ENCODE results near the gene DYRK1A. TPM values are rescaled to one million over a fixed set of nuclear protein-coding genes. Genes with fewer than 3 reads are reported as not detected.
"Not testable (repeated sequence)": the region's sequence is repeated elsewhere in the genome, so short reads cannot be mapped to it uniquely, and the experiment has no call there.

Gene DYRK1A
- total RNA-seq, 2 experiments from 2014 or later = 49.8 to 51.4 TPM

- intact Hi-C loops (cut with micrococcal nuclease) = no loop called here
- no peaks in the 10 kb centered on the region for H3K36me3 Mint-ChIP-seq (ENCODE audit: low read depth)
- no peak overlapping the region for H3K4me3 Mint-ChIP-seq
- CTCF ChIA-PET = interaction anchor here (1.2 kb wide), 1 partner anchor 10 kb away, joined by 5 read pairs; no protein-coding TSS in a partner anchor
- H3K27me3 Mint-ChIP-seq (ENCODE audit: low read depth) = peaks cover 28% of the 10 kb centered on the region
- no peak overlapping the region for H3K27ac Mint-ChIP-seq
- no peaks in the 10 kb centered on the region for H3K4me1 Mint-ChIP-seq (ENCODE audit: low read depth)
- no peaks in the 10 kb centered on the region for H3K9me3 Mint-ChIP-seq
- DNase-seq = no peak
These were observed 164.4 kb downstream of the DYRK1A start for GRCh38 chr21:37530901-37531351.

GRCh38 chr21:37531431-37531932, 164.9 kb downstream of the DYRK1A start:
- CTCF ChIA-PET = no interaction called here

DNA sequence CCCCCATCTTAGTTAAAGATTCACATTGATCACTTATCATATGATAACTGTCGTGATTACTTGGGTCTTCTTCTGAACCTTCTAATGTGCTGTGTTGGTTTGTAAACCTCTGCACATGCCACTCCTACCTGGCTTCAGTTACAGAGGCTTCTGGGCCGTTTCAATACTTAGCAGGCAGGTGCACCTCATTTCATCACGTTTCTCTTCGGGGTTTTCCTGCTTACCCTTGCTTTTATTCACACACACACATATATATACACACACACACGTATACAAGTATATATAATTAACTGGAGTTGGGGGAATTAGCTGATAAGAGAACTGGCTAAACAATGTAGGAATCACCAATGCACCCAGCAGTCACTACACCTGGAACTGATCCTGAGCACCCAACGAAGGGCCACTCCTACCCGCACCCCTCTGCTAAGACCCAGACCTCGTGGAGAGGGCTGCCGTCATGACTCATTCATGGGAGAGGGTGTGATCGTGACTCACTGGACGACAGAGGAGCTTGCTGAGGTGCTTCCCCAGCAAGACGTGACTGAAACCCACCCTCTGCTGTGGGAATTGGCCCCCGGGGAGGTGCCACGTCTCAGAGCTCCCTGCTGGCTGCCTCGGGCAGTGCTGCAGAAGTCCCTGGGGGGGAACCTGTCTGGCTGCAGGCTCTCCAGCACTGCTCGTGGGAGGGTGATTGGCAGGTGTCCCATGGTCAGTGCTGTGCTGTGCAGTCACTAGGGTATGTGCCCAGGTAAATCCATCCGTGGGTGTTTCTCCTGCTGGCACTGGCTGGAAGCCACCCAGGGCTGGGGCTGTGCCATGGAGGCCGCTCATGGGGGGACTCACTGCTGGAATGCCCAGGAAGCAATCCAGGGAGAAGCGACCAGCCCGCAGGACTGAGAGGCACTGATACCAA, 166.6 kb downstream of the DYRK1A start:
- H3K4me1 Mint-ChIP-seq (ENCODE audit: low read depth) = no peaks in the 10 kb centered on the region
- intact Hi-C loops (cut with micrococcal nuclease) = no loop called here
- peaks cover 40% of the 10 kb centered on the region for H3K27me3 Mint-ChIP-seq (ENCODE audit: low read depth)
- no peak for DNase-seq
- H3K4me3 Mint-ChIP-seq = no peak overlapping the region
- CTCF ChIA-PET = interaction anchor here (0.6 kb wide), 1 partner anchor 51 kb away, joined by 5 read pairs; no protein-coding TSS in a partner anchor
- H3K36me3 Mint-ChIP-seq (ENCODE audit: low read depth) = no peaks in the 10 kb centered on the region
- peaks cover 8% of the 10 kb centered on the region for H3K9me3 Mint-ChIP-seq
- H3K27ac Mint-ChIP-seq = no peak overlapping the region

More at GRCh38 chr21:37531431-37531932, 164.9 kb downstream of the DYRK1A start:
- peaks cover 34% of the 10 kb centered on the region for H3K27me3 Mint-ChIP-seq (ENCODE audit: low read depth)
- no peaks in the 10 kb centered on the region for H3K4me1 Mint-ChIP-seq (ENCODE audit: low read depth)
- no peaks in the 10 kb centered on the region for H3K36me3 Mint-ChIP-seq (ENCODE audit: low read depth)
- H3K4me3 Mint-ChIP-seq = no peak overlapping the region
- H3K9me3 Mint-ChIP-seq = peaks cover under 1% of the 10 kb centered on the region
- H3K27ac Mint-ChIP-seq = no peak overlapping the region
- intact Hi-C loops (cut with micrococcal nuclease) = no loop called here
- no peak for DNase-seq

DNA sequence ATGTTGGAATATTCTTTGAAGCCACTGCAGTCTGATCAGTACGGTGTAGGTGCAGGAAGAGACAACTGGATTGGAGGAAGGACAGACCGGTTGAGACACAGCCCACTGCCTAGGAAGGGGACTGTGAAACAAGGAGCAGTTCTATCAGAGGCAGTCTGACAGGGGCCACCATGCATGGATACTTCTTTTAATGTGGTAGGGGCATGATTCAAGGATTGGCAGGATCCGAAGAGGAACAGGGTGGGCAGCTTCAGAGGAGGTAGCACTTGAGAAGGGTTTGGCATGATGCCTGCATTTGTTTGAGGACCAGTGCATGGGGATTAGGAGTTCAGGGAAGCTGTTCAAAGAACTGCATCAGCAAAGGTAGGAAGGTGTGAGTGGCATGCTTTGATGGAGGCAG, 167.9 kb downstream of the DYRK1A start:
- no peak for DNase-seq
- CTCF ChIA-PET = no interaction called here
- Mint-ChIP-seq H3K4me3 (no peak overlapping the region), H3K27ac (no peak overlapping the region), H3K27me3 (ENCODE audit: low read depth) (peaks cover 42% of the 10 kb centered on the region), H3K9me3 (peaks cover 8% of the 10 kb centered on the region), H3K36me3 (ENCODE audit: low read depth) (no peaks in the 10 kb centered on the region), H3K4me1 (ENCODE audit: low read depth) (no peaks in the 10 kb centered on the region)
- intact Hi-C loops (cut with micrococcal nuclease) = no loop called here

DNA sequence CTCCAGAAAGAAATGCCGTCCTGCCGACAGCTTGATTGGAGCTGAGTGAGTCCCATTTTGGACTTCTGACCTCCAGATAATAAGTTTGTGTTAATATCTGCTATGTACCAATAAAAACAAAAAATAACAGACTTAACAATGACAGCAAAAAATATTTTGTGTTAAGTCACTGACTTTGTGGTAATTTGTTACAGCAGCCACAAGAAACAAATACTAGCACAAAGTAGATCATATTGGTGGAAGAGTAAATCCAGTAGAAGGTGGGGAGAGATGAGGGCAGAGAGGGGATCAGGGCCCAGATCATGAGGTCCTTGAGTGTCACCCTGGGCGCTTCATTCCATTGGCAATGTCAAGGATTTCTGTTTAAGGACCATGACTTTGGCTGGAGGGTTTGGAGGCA, 168.6 kb downstream of the DYRK1A start:
- H3K27ac Mint-ChIP-seq = no peak overlapping the region
- peaks cover 42% of the 10 kb centered on the region for H3K27me3 Mint-ChIP-seq (ENCODE audit: low read depth)
- H3K4me3 Mint-ChIP-seq = no peak overlapping the region
- H3K36me3 Mint-ChIP-seq (ENCODE audit: low read depth) = no peaks in the 10 kb centered on the region
- intact Hi-C loops (cut with micrococcal nuclease) = no loop called here
- no peaks in the 10 kb centered on the region for H3K4me1 Mint-ChIP-seq (ENCODE audit: low read depth)
- H3K9me3 Mint-ChIP-seq = peaks cover 8% of the 10 kb centered on the region
- no peak for DNase-seq
- CTCF ChIA-PET = no interaction called here

DNA sequence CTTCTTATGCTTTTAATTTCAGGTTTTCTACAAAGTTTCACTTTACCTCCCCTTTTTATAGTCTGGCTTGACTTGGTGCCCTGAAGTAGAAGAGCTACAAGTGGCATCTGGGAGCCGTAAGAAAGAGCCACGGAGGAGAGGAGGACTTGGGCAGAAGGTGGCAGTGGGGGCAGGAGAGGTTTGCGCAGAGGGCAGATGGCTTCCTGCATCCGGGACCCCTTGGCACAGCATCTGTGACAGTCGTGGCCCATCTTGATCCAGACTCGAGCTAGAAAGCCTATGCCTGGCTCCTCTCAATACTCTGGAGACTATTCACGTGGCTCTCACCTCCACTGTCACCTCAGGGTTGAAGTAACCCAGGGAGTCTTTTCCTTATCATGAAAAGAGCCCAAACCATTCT, 169.1 kb downstream of the DYRK1A start:
- Mint-ChIP-seq H3K27me3 (ENCODE audit: low read depth) (peaks cover 38% of the 10 kb centered on the region), H3K9me3 (peaks cover 8% of the 10 kb centered on the region), H3K36me3 (ENCODE audit: low read depth) (no peaks in the 10 kb centered on the region), H3K27ac (no peak overlapping the region), H3K4me1 (ENCODE audit: low read depth) (no peaks in the 10 kb centered on the region), H3K4me3 (no peak overlapping the region)
- intact Hi-C loops (cut with micrococcal nuclease) = no loop called here
- no peak for DNase-seq
- CTCF ChIA-PET = no interaction called here

DNA sequence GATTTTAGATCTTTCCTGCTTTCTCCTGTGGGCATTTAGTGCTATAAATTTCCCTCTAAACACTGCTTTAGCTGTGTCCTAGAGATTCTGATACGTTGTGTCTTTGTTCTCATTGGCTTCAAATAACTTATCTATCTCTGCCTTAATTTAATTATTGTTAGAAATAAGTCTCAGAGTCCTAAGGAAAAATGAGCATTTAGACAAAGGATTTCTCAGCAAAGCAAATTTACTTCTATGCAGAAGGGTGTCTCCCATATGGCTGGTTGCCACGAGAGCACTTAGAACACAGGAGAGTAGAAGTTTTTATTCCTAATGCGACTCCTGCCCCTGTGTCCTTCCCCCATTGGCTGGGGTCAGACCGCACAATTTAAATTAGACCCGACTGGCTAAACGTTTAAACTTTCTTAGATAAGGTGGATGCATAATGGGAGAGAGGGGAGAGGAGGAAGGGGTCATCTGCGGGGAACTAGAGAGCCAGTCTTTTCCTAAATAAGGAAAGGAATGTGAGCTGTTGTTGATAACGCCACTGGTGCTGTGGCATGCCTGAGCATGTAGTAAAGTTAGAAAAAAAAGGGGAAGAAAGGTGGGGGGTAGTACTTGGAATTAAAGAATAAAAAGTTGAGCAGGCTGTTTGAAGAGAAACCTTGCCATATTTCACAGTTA, 170.2 kb downstream of the DYRK1A start:
- Mint-ChIP-seq H3K27ac (no peak overlapping the region), H3K4me3 (no peak overlapping the region), H3K4me1 (ENCODE audit: low read depth) (no peaks in the 10 kb centered on the region), H3K9me3 (peaks cover 8% of the 10 kb centered on the region), H3K36me3 (ENCODE audit: low read depth) (no peaks in the 10 kb centered on the region), H3K27me3 (ENCODE audit: low read depth) (peaks cover 34% of the 10 kb centered on the region)
- intact Hi-C loops (cut with micrococcal nuclease) = no loop called here
- DNase-seq = no peak
- CTCF ChIA-PET = interaction anchor here (1.2 kb wide), 1 partner anchor 7 kb away, joined by 3 read pairs; no protein-coding TSS in a partner anchor

DNA sequence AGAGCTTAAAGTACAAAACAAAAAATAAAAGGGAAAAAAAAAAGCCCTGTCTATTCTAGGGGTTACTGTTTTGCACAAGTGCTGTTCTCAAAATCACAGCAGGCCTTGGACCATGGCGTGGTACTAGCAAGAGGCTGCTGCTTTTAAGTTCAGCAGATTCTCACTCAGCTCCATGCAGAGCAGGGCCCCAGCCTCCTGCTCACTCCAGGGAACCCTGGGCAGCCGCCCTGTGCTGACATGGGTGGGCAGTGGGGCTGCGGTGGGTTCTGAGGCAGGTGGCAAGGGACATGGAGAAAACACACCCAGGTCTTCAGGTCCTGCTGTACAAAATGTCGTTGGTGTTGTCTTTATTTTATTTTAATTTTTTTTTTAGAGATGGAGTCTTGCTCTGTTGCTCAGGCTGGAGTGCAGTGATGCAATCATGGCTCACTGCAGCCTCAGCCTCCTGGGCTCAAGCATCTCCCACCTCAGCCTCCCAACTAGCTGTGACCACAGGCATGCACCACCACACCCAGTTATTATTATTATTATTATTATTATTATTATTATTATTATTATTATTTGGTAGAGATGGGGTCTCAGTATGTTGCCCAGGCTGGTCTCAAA, 170.9 kb downstream of the DYRK1A start:
- CTCF ChIA-PET = interaction anchor here (0.6 to 1.2 kb wide), 2 partner anchors 8 to 261 kb away, joined by 3 to 4 read pairs; no protein-coding TSS in a partner anchor
- intact Hi-C loops (cut with micrococcal nuclease) = no loop called here
- peaks cover 28% of the 10 kb centered on the region for H3K27me3 Mint-ChIP-seq (ENCODE audit: low read depth)
- H3K4me3 Mint-ChIP-seq = no peak overlapping the region
- DNase-seq = no peak
- no peak overlapping the region for H3K27ac Mint-ChIP-seq
- H3K36me3 Mint-ChIP-seq (ENCODE audit: low read depth) = peaks cover 1% of the 10 kb centered on the region
- peaks cover 13% of the 10 kb centered on the region for H3K9me3 Mint-ChIP-seq
- no peaks in the 10 kb centered on the region for H3K4me1 Mint-ChIP-seq (ENCODE audit: low read depth)

DNA sequence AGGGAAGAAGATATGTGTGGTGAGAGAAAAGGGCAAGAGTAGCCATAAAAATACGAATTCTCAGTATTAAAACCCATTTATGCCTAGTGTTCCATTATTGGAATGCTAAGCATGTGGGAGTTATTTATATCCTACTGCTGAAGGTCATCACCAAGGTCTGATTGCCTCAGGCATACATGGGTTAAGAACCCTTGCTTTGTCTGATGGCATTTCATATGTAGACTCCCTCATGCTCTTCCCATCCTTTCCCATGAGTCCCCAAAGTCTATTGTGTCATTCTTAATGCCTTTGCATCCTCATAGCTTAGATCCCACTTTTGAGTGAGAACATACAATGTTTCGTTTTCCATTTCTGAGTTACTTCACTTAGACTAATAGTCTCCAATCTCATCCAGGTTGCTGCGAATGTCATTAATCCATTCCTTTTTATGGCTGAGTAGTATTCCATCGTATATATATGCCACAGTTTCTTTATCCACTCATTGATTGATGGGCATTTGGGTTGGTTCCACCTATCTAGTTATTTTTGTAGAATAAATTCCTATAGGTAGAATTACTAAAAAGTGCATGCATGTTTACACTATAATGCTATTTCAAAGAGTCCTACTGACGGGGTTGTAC, 172.5 kb downstream of the DYRK1A start:
- Mint-ChIP-seq H3K9me3 (peaks cover 14% of the 10 kb centered on the region), H3K4me1 (ENCODE audit: low read depth) (no peaks in the 10 kb centered on the region), H3K4me3 (no peak overlapping the region), H3K36me3 (ENCODE audit: low read depth) (peaks cover 3% of the 10 kb centered on the region), H3K27ac (no peak overlapping the region), H3K27me3 (ENCODE audit: low read depth) (peaks cover 25% of the 10 kb centered on the region)
- CTCF ChIA-PET = no interaction called here
- intact Hi-C loops (cut with micrococcal nuclease) = no loop called here
- no peak for DNase-seq

- intact Hi-C loops (cut with micrococcal nuclease); DNase-seq; H3K27ac Mint-ChIP-seq; CTCF ChIA-PET; H3K4me3 Mint-ChIP-seq; H3K4me1 Mint-ChIP-seq (ENCODE audit: low read depth); H3K36me3 Mint-ChIP-seq (ENCODE audit: low read depth): not testable (repeated sequence)
- Mint-ChIP-seq H3K9me3 (peaks cover 14% of the 10 kb centered on the region), H3K27me3 (ENCODE audit: low read depth) (peaks cover 16% of the 10 kb centered on the region)
These were observed 174.6 kb downstream of the DYRK1A start for GRCh38 chr21:37541128-37541527.

DNA sequence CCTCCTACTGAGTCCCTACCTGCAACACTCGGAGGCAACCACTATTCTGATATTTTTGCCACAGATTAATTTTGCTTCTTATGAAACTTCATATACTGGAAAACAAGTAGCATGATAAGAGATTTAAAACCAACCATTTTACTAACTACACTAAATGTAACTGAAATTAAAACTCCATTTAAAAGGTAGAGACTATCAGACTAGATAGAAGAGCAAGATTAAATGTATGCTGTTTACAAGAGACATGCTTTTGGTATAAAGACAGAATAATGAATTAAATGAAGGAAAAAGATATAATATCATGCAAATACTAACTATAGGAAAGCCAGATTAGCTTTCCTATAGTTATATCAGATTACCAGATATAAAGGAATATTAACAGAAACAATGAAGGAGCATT, 175.9 kb downstream of the DYRK1A start:
- H3K9me3 Mint-ChIP-seq = peaks cover 6% of the 10 kb centered on the region
- CTCF ChIA-PET = interaction anchor here (0.6 kb wide), 1 partner anchor 13 kb away, joined by 3 read pairs; no protein-coding TSS in a partner anchor
- H3K27ac Mint-ChIP-seq = no peak overlapping the region
- H3K36me3 Mint-ChIP-seq (ENCODE audit: low read depth) = peaks cover 3% of the 10 kb centered on the region
- DNase-seq = no peak
- intact Hi-C loops (cut with micrococcal nuclease) = no loop called here
- H3K4me3 Mint-ChIP-seq = no peak overlapping the region
- H3K4me1 Mint-ChIP-seq (ENCODE audit: low read depth) = peaks cover 11% of the 10 kb centered on the region
- H3K27me3 Mint-ChIP-seq (ENCODE audit: low read depth) = peaks cover 17% of the 10 kb centered on the region

All from activated naive CD4-positive, alpha-beta T cell treated with anti-CD3 and anti-CD28 coated beads for 36 hours (primary cell).